ENCODE data around the gene LTBP2.

LTBP2 gene

DNA sequence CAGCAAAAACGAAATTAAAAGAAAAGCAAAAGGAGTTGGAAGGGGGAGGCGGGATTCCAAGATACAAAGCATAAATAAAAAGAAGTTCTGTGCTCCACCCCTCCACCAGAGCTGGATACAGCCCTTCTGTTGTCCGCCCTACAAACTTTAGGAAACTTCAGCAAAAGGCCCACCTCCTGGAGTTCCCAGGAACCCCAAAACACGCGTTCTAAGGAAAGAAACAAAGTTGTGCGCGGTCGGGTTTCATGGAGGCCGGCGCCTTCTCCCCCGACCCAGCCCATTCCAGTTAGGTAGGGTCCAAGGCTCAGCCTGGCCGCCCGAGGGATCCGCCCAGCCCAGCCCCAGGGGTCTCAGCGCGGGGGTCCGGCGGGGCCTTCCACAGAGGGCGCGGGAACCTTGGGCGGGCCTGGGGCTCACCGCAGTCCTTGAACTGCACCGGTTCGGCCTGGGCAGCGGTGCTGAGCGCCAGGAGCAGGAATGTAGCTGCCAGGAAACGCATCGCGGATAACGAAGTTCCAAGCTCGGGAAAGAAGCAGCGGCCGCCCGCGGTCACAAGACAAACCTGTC is 119.2 kb downstream of the LTBP2 start, which contains the start of gene NPC2:
Gene NPC2, minus strand, starts transcription at position 530 of the 567 bp plus-strand sequence. Its CDS starts 31 bp downstream, at position 499.
- no peak for DNase-seq (ENCODE audit: extremely low read depth in 1 of 2, low read depth in 1 of 2)

DNA sequence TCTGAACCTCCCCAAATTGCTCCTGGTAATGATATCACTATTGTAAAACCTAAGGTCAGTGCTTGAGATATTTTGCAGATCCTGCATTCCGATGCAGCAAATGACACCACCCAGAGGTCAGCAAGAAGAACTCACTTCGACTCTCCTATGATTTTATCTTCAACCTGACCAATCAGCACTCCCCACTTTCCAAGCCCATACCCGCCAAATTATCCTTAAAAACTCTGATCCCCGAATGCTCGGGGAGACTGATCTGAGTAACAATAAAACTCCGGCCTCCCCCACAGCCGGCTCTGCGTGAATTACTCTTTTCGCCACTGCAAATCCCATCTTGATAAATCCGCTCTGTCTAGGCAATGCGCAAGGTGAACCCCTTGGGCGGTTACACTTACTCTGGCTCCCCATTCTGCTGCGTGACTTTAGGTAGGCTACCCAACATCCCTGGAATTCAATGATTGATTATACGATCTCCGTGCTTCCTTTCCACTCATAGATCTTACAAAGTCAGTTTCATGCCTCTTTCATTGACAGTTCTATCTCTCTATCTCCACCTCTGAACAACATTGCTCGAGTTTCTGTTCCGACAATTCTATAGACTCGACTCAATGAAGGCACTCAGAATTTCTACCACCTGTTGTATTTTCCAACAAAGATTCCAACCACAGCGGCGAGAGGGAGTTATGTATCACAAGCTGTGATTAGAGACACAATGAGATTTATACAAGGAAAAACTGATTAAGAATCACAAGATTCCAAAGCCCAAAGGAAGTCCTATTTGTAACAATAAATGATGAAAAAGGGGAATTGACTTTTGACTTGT is 119.9 kb downstream of the LTBP2 start:
- no peak for DNase-seq (ENCODE audit: extremely low read depth in 1 of 2, low read depth in 1 of 2)

DNA sequence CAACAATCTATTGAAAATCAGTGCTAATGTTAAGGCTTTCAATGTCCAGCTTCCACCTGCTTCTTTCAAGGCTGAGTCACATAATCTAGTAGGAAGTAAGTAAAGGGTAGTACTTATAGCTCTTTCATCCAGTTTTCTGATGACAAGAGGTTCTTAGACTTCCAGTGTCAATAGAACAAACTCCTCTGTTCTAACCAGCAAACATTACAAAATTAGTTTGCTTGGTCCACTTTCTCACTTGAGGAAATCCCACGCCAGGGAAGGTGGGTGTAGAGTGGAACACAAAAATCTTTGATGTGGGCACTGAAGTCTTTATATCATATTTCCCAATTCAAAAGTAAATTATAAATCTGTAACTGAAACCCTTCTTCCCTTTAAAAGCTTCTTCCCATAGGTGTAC is 121.6 kb downstream of the LTBP2 start:
- no peak for DNase-seq (ENCODE audit: extremely low read depth in 1 of 2, low read depth in 1 of 2)

DNA sequence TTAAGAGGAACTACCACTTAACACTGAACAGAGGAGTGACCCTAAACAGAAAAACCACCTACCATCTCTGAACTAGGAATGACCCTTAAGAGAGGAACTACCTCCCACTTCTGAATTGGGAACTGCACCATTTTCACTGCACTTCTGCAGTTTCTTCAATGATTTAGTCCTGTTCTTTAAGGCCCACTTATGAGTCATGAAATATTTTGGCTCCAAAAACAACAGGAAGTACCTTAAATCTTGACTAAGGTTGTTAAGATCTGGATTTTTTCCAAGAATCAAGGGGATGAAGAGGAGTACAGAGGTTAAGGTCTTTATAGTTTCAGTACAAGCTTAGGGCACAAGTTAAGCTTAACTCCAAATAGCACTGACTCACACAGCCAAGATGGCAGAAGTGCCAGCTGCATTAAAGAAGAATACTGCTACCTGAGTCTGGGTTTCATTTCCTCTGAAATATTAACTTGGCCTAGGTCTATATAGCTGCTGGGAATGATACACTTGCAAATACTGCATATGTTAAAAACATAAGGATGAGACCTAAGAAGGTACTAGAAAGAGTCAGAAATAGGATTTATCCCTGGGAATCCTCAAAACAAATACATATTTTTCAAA is 123.1 kb downstream of the LTBP2 start:
- no peak for DNase-seq (ENCODE audit: extremely low read depth in 1 of 2, low read depth in 1 of 2)

DNA sequence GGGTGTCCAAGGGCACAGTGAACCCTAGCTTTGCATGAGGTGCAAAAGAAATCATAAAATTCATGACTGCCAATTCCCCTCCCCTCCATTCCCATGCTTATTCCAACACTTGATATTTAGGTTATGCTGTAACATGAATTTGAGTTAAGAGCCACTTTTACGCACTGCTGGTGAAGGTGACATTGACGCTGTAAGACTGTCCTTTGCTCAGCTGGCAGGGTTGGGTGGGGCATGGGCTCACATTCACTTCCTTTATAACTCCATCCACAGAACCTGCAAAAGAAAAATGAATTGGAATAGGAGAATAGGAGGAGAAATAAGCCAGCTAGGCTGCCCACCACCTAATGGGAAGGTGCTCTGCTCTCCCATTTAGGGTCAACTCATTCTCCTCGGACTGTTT is 125.9 kb downstream of the LTBP2 start:
- DNase-seq (ENCODE audit: extremely low read depth in 1 of 2, low read depth in 1 of 2), result no peak

DNA sequence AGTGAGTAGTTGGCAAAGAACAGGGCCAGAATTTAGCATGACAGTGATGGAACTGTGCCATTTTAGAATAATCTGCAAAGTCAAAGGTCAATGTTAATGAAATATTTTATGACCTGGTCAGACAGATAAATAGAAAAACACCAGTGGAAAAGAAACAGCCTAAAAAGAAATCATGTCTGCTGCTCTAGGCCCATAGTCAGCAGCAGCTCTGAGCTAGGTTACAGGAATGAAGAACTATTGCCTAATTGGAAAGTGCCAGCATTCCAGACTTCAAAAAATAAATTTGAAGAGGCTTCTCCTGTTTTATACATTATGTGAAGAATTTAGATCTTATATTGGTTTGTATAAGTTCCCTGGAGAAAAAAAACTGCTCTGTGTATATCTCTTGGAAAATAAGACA is 128.7 kb downstream of the LTBP2 start:
- DNase-seq (ENCODE audit: extremely low read depth in 1 of 2, low read depth in 1 of 2), result no peak

DNA sequence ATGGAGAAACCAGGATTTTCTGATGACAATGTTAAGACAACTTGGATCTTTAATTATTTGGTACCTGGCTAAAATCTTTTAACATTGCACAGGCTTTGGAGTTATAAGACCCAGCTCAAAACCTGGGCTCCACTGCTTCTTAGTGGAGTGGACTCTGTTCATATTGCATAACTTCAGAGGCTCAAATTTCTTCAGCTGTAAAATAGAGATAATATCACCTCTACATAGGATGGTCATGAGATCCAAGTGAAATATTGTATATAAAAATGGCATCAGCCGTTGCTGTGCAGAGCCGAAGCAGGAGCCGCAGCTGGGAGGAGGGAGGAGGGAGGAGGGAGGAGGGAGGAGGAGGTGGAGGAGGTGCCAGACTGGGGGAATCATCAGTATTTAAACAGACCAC is 129.5 kb downstream of the LTBP2 start:
- DNase-seq (ENCODE audit: extremely low read depth in 1 of 2, low read depth in 1 of 2), result no peak

DNA sequence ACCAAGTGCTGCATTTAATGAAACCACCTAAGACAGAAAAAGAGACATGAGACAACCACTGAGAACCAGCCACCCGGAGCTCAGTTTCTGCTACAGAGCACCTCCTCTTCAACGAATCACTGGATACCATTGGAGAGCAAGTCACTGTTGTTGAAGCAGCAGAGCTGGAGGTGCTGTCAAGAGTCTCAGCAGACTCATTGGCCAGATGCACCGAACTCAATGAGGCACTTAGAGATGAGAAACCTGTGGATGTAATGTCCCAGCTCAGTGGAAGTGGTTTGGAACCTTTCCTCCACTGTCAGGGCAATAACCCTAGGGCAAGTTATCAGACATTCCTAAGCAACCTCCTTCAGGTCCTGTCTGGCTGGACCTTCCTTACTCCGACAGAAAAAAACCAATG is 132.0 kb downstream of the LTBP2 start:
- no peak for DNase-seq (ENCODE audit: extremely low read depth in 1 of 2, low read depth in 1 of 2)

DNA sequence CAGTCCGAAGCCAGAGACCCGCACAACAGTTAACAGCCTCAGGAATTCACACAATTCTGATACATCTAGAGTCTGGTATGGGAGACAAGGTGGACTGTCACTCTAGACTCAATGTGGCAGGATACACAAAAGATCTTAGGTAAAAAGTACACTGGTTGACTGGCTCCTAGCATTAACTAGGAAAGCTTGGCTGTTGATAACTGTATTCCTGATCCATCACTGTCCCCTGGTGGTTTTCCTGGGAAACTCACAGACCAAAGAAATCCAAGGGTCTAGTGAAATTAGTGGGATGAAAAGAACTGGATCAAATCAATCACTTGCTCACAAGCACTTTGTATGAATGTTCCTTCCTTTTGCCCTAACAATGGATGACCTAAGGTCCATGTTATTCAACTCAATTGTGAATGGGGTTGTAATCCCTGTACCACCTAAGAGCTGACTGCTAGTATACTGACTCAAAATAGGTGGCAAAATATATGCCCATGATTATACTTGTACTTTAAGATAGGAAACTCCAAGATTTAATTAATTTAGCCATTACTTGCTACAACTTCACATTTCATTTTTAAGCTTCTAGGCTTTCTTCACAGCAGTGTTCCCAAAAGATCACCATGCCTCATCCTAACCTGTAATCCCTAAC is 132.9 kb downstream of the LTBP2 start:
- DNase-seq (ENCODE audit: extremely low read depth in 1 of 2, low read depth in 1 of 2), result no peak

DNA sequence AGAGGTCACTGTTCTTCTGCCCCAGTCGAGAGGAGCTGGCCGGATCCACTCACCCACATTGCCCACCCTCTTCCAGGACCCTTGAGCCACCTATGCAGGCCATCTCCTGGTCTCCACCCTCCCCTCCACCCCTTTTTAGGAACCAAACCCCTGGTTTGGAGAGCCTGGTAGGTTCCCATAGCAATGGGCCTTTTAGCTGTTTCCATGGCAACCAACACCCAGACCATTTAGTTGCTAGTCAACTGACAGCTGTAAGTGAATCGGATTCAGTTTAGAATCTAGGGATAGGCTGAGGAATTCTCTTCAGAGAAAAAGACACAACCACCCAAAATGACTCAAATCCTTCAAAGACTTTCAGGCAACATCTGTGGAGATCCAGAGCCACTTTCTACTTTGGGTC is 135.4 kb downstream of the LTBP2 start:
- no peak for DNase-seq (ENCODE audit: extremely low read depth in 1 of 2, low read depth in 1 of 2)

DNA sequence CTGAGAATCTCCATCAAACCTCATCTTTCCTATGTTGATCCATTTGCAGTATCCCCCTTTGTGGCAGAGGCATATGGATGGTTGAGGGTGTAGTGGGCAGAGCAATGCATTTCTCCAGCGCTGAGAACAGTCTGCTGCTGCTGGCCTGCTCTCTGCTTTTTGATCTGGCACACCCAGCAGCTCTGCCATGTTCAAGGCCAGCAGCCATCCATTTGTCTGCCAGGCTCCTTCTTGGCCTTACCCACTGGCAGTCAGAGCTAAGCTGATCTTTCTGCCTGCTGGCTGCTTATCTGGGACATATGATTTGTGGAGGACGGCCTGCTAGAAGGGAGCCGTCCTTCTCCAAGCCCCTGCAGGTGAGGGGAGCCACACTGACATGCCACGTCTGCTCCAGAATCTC is 135.9 kb downstream of the LTBP2 start:
- DNase-seq (ENCODE audit: extremely low read depth in 1 of 2, low read depth in 1 of 2), result no peak

DNA sequence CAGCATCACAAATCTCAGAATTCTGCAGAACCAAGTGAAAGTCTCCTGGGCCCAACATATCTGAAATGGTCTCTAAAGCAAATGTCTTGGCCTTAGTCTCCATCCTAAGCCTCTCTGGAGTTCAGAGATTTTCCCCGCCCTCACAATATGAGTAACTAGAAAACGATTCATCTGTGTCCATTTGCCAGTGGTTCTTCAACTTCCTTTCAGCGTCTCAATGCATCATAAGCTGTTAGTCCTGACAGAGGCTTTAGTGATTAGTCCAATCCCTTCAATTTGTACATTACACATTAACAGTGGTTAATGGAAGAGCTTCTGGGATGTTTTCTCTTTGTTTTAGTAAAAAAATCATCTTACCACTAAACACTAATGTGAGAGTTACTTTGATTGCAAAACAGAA is 136.4 kb downstream of the LTBP2 start:
- DNase-seq (ENCODE audit: extremely low read depth in 1 of 2, low read depth in 1 of 2), result no peak

DNA sequence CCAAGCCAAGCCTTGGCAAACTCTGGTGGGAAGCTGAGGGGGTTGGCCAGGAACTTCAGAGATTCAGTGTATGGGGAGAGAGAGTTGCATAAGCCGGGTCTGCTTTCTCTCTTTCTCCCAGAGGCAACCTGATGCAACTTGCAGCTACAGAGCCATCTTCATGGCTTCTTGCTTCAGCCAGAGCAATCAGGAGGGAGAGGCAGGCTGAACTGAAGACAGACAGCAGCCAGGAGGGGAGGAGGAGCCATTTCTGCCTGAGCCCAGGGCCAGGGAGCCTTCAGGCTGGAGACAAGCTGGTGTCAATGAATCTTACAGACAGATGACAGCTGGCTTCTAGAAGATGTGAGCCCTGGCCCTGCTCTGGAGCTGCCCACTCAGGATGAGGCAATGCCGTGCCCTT is 137.7 kb downstream of the LTBP2 start:
- no peak for DNase-seq (ENCODE audit: extremely low read depth in 1 of 2, low read depth in 1 of 2)

DNA sequence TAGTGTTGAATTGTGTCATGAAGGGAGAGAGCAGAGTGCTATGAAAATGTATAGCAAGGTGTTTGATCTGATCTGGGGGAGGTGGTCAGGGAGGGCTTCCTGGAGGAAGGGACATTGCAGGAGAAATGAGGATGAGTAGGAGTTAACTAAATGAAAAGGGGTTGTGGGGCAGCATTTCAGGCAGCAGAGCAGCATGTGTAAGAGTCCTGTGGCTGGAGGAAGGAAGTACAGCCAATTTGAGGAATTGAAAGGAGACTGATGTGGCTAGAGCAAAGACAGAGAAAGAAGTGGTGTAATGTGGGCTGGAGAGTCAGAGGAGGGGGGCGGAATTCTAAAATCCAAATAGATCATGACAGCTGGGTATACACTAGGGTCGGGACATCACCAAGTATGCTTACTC is 139.4 kb downstream of the LTBP2 start:
- no peak for DNase-seq (ENCODE audit: extremely low read depth in 1 of 2, low read depth in 1 of 2)

DNA sequence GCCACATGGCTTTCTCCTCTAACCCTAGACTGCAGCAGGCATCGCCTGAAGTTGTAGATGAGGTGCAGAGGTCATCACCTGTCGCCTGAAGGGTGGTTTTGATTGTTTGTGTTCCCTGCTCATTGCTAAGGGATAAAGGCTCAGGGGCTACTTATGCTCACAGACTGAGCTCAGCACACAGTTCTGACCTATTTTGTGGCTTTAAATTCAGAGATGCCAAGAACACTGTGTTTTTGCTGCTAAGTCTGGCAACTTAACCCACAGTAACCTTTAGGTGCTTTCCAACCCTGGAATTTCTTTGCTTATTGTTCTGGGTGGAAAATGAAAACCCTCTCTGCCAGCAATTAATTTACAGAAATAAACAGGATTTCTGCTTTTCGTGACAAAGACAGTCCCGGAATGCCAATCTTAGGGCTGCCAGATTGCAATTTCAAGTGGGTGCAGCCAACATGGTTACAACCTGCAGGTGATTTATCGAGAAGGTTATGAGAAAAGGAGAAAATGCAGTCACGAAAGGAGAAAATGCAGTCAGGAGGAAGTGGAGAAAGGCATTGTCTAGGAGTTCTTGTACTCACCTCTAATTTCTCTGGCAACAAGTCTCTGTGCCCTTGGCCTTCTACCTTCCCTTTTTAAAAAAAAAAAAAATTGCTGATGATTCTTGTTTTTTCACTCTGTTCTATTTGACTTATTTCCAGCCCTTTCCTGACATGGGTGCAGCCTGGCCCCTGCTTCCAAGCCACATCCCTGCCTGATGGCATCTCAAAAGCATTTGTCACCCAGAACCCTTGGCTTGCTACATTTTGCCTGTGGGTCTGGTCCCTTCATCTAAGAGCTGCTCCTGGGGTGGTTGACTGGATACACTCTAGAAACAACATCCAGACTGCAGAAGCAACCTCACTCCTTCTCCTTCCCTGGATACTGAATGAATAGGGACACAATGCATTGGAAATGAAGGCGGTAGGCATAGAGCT is 142.2 kb downstream of the LTBP2 start:
- DNase-seq (ENCODE audit: extremely low read depth in 1 of 2, low read depth in 1 of 2), result no peak

DNA sequence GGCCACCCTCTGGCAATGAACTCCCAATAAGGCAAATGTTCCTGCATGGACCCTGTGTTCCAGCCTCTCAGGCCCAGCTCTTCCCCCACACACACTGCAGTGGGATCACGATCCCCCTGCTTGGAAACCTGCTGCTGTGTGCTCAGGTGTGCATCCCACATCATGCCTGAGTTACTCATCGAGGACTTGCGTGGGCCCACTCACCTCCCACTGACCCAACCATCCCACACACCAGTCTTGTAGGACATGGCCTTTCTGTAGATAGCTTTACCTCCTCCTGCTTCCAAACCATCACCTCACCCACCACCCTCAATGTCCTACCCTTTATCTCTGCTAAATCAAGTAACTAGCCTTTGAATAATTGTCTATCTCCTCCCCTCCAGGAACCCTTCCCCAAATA is 143.5 kb downstream of the LTBP2 start:
- no peak for DNase-seq (ENCODE audit: extremely low read depth in 1 of 2, low read depth in 1 of 2)

DNA sequence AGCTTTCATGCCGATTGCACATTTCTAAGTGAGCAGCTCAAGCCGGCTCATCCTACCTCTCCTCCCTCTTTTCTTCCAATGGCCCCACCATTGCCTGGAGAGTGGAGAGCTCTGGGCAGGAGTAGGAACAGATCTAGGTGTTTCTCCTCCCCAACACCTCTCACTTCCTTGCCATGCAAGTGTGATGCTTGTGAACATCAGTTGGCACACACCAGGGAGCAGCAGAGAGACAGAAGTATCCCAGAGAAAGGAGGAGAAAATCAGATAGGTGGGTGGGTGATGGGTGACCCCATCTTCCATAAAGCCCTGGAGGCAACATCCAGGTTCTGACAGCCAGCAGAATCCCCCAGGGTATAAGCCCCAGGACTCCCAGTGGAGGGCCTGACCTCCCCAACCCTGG is 146.7 kb downstream of the LTBP2 start:
- DNase-seq (ENCODE audit: extremely low read depth in 1 of 2, low read depth in 1 of 2), result no peak

DNA sequence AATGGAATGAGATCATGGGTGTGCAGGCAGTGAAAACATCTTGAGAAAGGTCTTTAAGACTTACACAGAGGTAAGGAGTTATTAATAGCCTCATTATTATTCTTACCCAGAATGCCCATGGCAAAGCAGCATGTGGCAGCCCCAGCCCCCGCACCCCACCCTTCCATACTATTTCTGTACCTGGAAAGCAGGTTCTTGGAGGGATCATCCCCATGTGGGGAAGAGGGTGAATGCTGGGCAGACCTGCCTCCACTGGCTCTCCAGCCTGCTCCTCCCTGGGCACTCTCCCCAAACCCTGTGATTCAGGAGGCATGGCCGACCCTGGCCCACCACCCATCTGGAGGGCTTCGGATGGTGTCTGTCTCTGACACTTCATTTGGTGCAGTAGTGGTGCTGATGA is 147.3 kb downstream of the LTBP2 start:
- DNase-seq (ENCODE audit: extremely low read depth in 1 of 2, low read depth in 1 of 2), result no peak

DNA sequence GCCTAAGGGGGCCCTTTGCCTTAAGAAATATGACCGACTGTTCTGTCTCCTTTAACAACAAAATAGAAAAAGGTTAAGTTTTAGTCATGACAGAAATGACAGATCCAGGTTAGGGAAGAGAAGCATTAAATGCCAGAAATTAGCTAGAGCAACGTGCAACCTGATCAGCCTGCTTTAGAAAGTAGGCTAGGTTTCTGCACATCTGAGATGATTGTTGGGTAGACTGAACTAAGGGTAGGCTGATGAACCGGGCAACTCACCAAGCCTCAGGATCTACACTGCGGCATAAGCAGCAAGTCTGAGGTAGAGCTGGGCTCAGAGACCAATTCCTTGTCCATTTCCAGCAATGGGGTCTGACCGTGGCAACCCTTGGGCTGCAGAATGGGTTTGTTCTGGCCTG is 148.3 kb downstream of the LTBP2 start:
- DNase-seq (ENCODE audit: extremely low read depth in 1 of 2, low read depth in 1 of 2), result no peak

DNA sequence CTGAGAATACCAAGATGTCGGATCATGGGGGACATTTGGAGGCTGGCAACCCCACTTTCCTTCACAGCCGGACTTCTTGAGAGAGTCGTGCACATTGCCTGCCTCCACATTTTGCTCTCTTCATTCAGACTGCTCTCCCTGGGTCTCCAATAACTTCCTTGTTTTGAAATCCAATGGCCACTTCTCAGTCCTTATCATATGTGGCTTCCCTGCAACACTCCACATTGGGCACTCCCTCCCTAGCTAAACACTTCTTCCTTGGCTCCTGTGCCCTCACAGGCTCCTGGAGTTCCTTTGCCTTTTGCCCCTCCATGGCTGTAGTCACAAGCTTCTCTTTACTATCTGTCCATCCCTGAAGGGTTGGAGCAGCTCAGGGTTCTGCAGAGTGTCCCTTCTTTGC is 149.0 kb downstream of the LTBP2 start:
- no peak for DNase-seq (ENCODE audit: extremely low read depth in 1 of 2, low read depth in 1 of 2)

DNA sequence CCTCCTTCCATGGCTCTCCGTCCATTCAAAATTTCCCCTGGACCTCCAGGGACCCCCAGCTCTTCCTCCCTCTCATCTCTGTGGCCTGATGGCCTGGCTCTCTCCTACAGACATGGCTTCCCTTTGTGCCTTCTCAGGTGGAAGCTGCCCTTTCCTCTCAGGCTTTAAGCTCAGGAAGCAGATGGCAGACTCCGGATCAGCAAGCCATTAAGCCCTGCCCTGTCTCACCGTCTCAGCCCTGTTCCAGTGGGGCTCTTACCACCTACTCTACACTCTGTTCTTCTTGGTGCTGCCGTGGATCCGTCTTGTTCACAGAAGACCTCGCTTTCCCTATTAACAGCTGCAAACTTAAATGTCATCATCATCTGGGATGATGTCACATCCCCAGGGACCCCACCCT is 152.1 kb downstream of the LTBP2 start:
- DNase-seq (ENCODE audit: extremely low read depth in 1 of 2, low read depth in 1 of 2), result no peak
